HL-60 (cell line): ENCODE measurements around the gene GSC.

Experiments used
- DNase-seq, 2 experiments: peaks; one replicate each; pipeline ENCODE4 v3.0.0-alpha.2; 2010 to 2020; ENCODE audit warnings: low read depth in 1 of 2, low spot score in 1 of 2
- H3K27ac ChIP-seq: fragments of 250-450 bp; sonication (Bioruptor Pico); replicated peaks from 2 replicates; pipeline ENCODE4 v1.5.1; 2020; ENCODE audit warnings: mild to moderate bottlenecking, moderate library complexity
- H3K27me3 ChIP-seq: fragments of 250-450 bp; sonication (Bioruptor Pico); 2 replicates; pipeline ENCODE4 v1.5.1; 2021; ENCODE audit warnings: mild to moderate bottlenecking, moderate library complexity; ENCODE audit not compliant: insufficient read depth, poor library complexity, severe bottlenecking
- H3K4me3 ChIP-seq: replicated peaks from 2 replicates; pipeline ENCODE4 v1.5.1; 2011; ENCODE audit warnings: mild to moderate bottlenecking, control low read depth, low read length; ENCODE audit not compliant: insufficient read depth
- GABPA ChIP-seq: IDR thresholded peaks from 2 replicates; pipeline ENCODE4 v1.6.1; 2012; ENCODE audit warnings: low read depth
- POLR2AphosphoS5 ChIP-seq: IDR thresholded peaks from 2 replicates; pipeline ENCODE4 v1.6.1; 2012; ENCODE audit warnings: low read depth
- SPI1 ChIP-seq: IDR thresholded peaks from 2 replicates; pipeline ENCODE4 v1.6.1; 2012; ENCODE audit warnings: low read depth, mild to moderate bottlenecking, borderline replicate concordance
- TF ChIP-seq, protein P1 (sequence below): IDR thresholded peaks from 2 replicates; pipeline ENCODE4 v1.6.1; 2012; ENCODE audit warnings: low read depth; ENCODE audit not compliant: insufficient replicate concordance
- TF ChIP-seq, protein P2 (sequence below): IDR thresholded peaks from one replicate; pipeline ENCODE4 v1.5.1; 2011; ENCODE audit warnings: low read length, control low read depth, inconsistent platforms; ENCODE audit not compliant: insufficient read depth

GSC gene

DNA sequence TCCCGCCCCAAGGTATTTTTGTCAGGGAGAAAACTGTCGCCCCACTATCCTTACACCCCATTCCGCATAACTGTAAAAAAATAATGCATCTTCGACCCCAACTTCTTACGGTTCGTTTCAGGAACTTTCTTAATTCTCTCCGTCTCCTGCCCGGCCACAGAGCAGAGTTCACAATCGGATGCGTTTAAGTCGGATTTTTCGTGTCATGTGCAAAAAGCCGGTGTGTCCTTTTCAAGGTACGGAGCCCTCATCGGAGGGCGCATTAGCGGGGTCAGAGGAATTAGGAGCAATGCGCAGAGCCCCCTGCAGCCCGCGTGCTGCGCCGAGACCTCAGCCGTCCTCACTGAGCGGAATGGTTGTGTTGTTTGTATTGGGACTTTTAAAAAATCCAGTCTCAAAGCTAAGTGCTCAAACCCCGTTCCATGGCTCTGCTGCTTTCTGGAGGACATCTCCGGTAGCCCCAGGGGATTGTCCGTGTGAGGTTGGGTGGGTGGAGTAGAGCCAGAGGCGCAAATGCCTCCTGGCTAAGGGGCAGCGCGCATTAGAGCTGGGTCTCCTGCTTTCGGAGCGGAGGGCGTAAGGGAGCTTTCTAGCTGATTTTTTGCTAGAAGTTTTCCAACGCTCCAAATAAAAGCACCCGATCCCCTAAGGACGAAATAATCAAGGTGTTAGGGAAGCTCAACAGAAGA, 3.9 kb upstream of the GSC start:
- H3K27me3 ChIP-seq, result peaks cover 65% of the 10 kb centered on the region
- TF ChIP-seq GABPA (no peak), SPI1 (no peak), POLR2AphosphoS5 (no peak)
- TF ChIP-seq, protein P1, sequence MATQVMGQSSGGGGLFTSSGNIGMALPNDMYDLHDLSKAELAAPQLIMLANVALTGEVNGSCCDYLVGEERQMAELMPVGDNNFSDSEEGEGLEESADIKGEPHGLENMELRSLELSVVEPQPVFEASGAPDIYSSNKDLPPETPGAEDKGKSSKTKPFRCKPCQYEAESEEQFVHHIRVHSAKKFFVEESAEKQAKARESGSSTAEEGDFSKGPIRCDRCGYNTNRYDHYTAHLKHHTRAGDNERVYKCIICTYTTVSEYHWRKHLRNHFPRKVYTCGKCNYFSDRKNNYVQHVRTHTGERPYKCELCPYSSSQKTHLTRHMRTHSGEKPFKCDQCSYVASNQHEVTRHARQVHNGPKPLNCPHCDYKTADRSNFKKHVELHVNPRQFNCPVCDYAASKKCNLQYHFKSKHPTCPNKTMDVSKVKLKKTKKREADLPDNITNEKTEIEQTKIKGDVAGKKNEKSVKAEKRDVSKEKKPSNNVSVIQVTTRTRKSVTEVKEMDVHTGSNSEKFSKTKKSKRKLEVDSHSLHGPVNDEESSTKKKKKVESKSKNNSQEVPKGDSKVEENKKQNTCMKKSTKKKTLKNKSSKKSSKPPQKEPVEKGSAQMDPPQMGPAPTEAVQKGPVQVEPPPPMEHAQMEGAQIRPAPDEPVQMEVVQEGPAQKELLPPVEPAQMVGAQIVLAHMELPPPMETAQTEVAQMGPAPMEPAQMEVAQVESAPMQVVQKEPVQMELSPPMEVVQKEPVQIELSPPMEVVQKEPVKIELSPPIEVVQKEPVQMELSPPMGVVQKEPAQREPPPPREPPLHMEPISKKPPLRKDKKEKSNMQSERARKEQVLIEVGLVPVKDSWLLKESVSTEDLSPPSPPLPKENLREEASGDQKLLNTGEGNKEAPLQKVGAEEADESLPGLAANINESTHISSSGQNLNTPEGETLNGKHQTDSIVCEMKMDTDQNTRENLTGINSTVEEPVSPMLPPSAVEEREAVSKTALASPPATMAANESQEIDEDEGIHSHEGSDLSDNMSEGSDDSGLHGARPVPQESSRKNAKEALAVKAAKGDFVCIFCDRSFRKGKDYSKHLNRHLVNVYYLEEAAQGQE, result no peak
- TF ChIP-seq, protein P2, sequence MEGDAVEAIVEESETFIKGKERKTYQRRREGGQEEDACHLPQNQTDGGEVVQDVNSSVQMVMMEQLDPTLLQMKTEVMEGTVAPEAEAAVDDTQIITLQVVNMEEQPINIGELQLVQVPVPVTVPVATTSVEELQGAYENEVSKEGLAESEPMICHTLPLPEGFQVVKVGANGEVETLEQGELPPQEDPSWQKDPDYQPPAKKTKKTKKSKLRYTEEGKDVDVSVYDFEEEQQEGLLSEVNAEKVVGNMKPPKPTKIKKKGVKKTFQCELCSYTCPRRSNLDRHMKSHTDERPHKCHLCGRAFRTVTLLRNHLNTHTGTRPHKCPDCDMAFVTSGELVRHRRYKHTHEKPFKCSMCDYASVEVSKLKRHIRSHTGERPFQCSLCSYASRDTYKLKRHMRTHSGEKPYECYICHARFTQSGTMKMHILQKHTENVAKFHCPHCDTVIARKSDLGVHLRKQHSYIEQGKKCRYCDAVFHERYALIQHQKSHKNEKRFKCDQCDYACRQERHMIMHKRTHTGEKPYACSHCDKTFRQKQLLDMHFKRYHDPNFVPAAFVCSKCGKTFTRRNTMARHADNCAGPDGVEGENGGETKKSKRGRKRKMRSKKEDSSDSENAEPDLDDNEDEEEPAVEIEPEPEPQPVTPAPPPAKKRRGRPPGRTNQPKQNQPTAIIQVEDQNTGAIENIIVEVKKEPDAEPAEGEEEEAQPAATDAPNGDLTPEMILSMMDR, result no peak
- H3K27ac ChIP-seq, result no peak overlapping the region
- DNase-seq, result no peak
- no peak overlapping the region for H3K4me3 ChIP-seq

DNA sequence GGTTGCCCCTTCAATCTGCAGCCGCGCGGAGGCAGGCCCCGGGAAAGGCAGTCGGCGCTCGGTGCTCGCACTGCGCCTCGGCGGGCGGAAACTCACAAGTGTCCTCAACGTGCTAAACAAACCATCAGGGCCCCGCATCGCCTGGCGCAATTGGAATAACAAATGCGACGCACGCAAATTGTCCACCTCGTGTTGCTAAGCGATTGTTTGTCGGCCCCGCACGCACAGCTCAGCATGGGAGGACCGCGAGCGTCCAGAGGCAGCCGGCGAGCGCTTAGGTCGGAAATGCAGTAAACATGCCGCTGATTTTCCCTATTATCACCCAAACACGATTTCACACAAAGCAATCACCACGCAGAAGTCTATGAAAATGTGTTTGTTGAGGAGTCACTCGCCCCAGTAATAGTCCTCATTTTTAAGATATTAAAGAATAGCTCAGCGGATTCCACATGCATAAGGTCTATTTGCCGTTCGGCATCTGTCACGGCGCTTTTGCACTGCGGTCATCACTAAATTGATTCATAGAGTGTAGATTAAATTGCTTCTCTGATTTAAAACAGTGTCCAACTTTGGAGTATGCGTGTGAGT, 3.2 kb upstream of the GSC start:
- Histone ChIP-seq H3K27me3 (peaks cover 71% of the 10 kb centered on the region), H3K27ac (no peak overlapping the region), H3K4me3 (no peak overlapping the region)
- TF ChIP-seq, protein P2, result no peak
- no peak for TF ChIP-seq GABPA
- TF ChIP-seq, protein P1, result no peak
- TF ChIP-seq POLR2AphosphoS5, result no peak
- TF ChIP-seq SPI1, result no peak
- no peak for DNase-seq

DNA sequence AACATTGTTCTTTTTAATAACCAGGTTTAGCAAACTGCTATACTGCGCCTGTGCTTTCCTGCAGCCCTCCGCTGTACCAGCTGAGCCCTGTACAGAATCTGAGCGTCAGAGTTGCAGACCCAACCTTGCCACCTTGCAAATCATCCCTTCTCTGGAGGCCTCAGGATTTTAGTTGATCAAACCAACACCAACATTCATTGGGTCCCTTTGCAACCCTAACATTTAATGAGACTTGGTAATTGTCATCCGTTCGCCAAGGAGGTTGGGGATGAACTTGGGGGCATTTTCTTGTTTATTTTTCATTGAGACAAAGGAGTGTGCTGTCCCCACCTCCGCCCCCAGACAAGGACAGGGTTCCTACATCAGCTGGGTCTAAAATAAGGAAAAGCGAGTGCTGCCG, 2.6 kb upstream of the GSC start:
- no peak for DNase-seq
- no peak for TF ChIP-seq POLR2AphosphoS5
- TF ChIP-seq, protein P2, result no peak
- no peak for TF ChIP-seq SPI1
- TF ChIP-seq GABPA, result no peak
- TF ChIP-seq, protein P1, result no peak
- H3K4me3 ChIP-seq, result no peak overlapping the region
- H3K27ac ChIP-seq, result no peak overlapping the region
- peaks cover 75% of the 10 kb centered on the region for H3K27me3 ChIP-seq
